GM18909 (cell line): ENCODE data around the gene CDK14.
A peak's percentile ranks its signal among the peaks of the same experiment; 100 is the strongest.
"Not testable (repeated sequence)": the region's sequence is repeated elsewhere in the genome, so short reads cannot be mapped to it uniquely, and the experiment has no call there.

ENCODE experiments used
- ATAC-seq: cut with Tn5 transposase; IDR thresholded peaks from one replicate; pipeline ENCODE4 v1.9.1; 2021; ENCODE audit warnings: mild to moderate bottlenecking; ENCODE audit not compliant: unreplicated experiment, poor library complexity

Gene CDK14

DNA sequence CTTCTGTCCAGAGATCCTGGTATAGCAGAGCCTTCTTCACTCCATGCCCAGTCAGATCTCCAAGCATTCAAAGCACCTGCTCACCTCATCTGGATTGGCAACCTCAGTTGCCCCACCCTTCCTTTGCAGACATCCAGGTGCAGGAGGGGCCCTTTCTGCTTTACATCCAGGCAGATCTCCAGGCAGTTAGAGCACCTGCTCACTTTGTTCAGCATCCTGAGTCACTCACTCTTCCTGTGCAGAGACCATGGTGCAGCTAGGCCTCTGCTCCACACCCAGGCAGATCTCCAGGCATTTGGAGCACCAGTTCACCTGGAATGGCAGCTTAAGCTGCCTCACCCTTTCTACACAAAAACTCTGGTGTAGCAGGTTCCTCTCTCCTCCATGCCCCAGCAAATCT is 153.1 kb downstream of the CDK14 start:
- no peak for ATAC-seq

DNA sequence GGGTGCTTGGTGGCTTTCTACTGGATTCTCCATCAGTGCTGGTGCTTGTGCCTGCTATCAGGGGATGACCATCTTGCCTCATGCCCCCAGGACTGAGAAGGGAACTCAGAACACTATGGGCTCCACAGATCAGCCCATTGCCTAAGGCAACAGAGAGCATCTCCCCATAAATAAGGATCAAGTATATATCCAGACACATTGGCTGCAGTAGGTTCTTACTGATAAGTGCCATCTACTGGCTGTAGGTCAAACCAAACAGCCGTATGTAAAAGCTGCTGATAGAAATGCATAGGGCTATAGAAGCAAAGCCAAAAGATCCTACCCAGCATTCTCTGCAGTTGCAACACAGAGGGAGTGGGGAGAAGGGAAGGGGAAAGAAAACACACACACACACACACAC is 153.7 kb downstream of the CDK14 start:
- ATAC-seq, result peak; percentile 84

DNA sequence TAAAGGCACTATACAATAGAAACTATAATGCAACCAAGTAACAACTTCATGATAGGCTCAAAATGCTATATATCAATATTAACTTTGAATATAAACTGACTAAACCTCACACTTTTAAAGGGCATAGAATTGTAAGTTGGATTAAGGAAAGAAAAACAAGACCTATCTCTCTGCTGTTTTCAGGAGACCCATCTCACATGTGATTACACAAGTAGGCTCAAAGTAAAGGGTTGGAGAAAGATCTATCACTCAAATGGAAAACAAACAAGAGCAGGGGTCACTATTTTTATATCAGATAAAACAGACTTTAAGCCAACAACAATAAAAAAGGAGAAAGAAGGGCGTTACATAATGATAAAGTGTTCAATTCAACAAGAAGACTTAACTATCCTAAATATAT is 155.5 kb downstream of the CDK14 start:
- no peak for ATAC-seq

DNA sequence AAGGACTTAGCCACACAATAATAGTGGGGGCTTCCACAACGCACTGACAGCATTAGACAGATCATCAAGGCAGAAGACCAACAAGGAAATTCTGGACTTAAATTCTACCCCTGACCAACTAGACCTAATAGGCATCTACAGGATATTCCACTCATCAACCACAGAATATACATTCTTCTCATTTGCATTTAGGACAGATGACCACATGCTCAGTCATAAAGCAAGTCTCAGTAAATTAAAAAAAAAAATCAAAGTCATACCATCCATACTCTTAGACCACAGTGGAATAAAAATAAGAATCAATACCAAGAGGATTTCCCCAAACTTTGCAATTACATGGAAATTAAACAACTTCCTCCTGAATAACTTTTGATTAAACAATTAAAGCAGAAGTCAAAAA is 155.9 kb downstream of the CDK14 start:
- ATAC-seq, result no peak

DNA sequence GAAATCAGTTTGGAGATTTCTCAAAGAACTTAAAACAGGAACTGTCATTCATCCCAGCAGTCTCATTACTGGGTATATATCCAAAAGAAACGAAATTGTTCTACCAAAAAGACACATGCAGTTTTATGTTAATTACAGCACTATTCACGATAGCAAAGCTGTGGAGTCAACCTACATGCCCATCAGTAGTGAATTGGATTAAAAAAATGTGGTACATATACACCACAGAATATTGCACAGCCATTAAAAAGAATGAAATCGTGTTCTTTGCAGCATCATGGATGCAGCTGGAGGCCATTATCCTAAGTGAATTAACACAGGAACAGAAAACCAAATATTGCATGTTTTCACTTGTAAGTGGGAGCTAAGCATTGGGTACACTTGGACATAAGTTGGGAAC is 158.9 kb downstream of the CDK14 start:
- no peak for ATAC-seq

DNA sequence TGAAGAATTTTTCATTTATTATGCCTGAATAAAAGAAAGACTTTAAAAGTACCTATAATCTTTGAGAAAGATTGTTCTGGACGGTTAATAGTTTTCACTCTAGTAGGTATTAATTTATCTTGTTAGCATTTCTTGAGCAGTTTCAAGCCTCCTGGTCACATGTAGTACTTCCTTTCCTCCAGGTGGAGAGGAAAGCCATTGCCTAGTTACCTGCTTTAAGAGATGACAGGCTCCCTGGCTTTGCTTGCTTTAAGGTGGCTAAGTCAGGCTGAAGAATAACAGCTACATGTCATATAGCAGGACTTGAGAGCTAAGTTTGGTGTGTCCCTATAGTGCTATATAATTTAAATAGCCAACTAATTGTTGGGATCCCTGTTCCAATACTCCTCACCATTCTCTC is 160.2 kb downstream of the CDK14 start:
- ATAC-seq, result no peak

DNA sequence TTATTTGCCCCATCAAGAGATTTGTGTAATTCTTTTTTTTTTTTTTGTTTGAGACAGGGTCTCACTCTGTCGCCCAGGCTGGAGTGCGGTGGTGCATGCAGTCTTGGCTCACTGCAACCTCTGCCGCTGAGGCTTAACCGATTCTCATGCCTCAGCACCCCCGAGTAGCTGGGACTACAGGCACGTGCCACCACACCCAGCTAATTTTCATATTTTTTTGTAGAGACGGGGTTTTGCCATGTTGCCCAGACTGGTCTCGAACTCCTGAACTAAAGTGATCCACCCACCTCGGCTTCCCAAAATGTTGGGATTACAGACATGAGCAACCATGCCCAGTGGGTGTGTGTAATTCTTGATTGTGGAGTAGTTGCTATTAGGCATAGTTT is 161.4 kb downstream of the CDK14 start:
- peak; percentile 91 for ATAC-seq

DNA sequence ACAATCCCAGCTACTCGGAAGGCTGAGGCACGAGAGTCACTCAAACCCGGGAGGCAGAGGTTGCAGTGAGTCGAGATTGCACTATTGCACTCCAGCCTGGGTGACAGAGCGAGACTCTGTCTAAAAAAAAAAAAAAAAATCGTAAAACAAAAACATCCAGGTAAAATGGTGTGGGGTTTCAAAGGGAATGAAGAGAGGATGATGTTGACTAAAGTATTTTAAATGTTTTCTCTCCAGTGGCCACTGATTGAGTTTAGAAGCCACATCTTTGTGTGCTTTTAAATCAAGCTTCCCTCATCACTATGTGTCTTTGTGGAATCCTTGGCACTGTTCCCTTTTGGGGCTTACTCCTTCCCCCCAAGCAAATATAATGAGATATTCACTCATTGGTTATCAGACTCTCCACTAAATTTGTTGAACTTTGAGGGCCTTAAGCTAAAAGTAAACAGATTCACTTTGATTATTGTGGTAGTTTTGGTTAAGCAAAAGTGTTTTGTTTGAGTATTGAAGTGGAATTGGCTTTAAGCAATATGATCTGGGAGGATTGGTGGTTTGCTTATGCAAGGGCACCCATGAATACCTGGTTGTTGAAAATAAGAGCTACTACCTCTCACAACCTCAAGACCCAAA is 162.9 kb downstream of the CDK14 start:
- no peak for ATAC-seq

DNA sequence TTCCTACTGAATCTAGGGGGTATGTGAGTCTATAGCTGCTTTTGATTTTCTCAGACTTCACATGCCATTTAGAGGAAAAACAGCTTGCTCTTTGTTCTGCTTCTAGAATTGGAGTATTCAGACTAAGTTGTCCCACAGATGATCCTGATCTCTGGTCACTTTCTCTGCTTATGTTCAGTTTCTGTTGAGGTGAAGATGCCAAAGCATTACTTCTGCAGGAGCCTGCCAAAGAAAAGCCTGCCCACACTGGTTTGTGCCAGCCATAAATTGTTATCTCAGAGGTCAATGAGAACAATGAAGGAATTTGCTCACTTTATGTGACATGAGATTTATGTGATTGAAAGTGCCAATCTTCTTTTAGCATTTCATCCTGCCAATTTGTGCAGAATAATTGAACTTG is 163.6 kb downstream of the CDK14 start:
- no peak for ATAC-seq

DNA sequence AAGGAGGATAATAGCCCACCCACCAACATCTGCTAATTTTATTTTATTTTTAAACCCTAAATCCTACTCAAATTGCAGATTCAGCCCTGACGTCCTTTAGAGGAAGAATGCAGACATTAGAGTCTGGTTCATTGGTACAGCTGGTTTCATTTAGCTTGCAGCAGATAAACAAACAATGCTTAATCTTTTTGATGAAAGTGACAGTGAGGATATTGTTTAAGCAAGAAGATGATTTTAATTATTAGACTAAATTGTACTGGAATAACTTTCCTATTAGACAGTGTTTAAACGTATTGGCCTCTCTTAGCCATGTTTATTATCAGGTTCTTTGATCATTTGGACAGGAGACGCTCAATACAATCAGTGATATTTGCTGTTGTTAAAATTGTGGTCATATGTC is 164.8 kb downstream of the CDK14 start:
- ATAC-seq, result no peak

DNA sequence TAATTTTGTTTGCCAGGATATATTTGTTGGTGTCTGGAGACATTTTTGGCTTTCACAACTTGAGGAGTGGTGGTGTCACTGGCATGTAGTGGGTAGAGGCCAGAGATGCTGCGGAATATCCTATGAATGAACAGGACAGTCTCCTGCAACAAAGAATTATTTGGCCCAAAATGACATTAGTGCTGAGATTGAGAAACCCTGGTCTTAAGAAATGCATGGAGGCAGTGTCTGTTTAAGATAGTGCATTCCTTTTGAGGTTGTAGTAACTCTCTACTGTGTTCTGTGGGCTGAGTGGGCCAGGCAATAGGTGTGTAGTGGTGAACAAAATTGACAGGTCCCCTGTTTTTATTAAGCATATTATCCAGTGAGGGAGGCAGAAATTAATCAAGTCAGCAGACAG is 165.5 kb downstream of the CDK14 start:
- ATAC-seq, result no peak

DNA sequence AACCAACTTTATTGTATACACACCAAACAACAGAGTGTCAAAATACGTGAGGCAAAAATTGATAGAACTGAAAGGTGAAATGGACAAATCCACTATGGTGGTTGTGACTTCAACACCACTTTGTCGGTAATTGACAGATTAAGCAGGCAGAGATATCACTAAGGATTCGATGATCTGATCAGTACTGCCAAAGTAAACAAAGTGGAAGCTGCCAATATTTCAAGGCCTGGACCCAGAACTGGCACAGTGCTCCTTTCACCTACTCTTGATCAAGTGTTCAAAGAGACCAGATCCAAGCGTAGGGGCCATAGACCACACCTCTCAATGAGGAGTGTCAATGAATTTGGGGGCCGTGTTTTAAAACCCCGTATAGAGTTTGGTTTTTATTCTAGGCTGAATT is 167.0 kb downstream of the CDK14 start:
- no peak for ATAC-seq

DNA sequence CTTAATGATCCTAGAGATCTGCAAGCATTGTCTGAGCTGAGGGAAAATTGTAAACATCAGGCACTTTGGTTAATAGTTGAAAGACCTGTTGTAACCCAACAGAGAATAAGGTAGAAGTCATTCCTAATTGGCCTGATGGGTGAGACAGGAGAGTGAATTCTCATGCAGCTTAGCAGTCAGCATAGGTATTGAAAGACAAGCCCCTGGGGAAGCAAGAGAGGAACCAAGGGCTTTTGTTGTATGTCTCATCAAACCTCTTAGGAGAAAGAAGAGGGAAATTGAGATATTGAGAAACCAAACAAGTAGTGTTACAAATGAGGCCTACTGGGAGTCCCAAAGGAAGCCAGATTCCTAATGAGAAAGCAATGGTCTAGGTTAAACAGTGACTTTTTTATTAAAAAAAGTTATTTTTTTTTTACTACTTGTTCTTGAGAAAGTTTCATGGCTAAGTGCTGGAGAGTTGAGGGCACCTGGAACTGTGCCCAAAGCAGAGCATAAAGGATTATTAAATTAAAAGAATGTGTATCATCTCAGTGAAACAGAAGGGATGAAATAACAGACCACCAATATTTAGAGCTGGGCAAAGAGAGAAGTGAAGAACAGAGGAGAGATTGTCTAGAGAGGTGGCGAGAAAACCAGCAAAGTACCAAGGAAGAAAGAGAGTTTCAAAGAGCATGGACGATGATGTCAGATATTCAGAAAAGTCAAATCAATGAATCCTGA is 168.9 kb downstream of the CDK14 start:
- ATAC-seq, result no peak

DNA sequence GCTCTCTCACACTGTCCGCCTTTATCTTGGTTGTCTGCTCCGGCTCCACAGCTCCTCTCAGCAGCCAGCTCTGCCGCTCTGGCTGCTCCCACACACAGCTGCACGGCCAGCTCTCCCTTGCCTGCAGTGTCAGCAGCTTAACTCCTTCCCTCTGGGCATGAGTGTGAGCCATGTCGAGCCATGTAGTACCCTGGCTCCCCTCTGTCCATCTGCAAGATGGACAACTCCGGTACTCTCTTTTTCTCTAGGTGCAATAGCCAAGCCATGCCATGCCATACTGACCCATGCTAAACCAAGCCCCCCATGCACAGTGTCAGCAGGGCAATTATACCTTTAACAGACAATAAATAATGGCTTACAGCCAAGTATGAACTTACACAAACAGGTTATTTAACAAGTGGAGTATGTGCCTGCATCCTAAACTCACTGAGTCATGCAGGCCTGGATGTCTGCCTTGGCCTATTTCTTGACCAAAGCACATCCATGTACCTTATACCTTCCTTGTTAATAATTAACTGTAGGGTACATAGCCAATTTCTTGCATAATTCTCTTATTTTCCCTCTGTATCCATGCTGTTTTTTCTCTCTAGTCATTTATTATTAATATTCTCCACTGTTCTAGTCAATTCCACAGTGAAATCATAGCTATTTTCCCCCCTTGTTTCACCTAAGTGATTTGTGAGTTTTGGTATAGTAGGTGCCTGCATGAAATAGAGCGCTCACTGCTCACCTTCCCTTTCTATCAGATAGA is 170.9 kb downstream of the CDK14 start:
- ATAC-seq, result no peak

DNA sequence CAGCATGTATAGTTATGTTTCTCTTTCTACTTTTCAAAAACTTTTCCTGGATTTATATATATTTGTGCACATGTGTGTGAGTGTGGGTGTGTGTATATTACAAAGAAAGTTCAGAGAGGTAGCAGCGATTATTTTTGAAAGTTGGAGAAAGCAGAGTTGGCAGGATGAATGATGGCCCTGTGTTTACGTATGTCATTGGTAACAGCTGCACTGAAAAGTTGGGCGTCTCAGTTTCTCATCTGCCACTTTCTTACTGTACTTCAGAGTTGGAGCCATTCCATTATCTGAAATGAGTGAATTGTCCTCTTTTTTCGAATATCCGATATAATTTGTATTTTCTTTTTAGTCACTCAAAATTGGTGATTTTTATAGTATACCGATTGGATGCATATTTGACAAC is 172.2 kb downstream of the CDK14 start:
- no peak for ATAC-seq

DNA sequence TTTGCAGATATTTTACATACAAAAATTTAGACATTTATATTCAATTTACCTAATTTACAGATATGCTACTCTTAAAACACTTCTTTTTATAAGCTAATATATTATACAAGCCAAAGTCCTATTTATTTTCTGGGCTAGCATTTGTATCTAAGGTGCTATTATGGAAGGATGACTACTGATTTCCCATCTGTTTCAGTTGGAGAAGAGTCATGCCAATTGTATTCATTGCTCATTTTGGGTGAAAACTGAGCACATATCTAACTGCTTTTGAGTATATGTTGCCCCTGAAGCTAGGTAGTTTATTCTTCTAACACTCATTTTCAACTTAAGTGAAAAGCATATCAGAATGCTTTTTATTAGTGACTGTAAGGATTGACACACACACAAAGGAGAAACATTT is 172.9 kb downstream of the CDK14 start:
- ATAC-seq, result no peak

DNA sequence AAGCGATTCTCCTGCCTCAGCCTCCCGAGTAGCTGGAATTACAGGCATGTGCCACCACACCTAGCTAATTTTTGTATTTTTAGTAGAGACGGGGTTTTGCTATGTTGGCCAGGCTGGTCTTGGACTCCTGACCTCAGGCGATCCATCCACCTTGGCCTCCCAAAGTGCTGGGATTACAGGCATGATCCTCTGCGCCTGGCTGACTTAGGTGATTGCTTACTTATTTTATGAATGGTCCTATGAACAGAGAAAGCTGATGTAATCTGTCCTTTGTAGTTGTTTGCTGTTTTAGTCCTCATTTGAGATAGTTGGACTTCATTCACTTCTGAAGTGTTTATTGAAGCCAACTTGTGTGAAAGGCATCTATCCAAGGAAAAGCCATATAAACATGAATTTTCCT is 173.4 kb downstream of the CDK14 start:
- ATAC-seq, result not testable (repeated sequence)

DNA sequence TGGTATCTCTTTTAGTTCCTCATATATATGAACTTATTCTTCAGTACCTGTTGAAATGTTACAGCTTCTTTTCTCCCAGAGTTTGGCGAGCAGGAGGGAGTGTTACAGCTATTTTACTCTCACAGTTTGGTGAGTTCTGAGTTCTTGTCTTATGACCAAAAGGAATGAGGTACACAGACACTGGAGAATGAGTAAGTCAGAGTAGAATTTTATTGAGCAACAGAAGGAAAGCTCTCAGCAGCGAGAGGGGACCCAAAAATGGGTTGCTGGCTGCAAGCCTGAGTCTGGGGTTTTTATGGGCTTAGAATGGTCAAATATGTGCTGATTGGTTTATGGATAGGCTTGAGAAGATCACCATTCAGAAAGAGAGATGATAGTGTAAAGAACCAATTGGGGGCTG is 175.2 kb downstream of the CDK14 start:
- ATAC-seq, result no peak

DNA sequence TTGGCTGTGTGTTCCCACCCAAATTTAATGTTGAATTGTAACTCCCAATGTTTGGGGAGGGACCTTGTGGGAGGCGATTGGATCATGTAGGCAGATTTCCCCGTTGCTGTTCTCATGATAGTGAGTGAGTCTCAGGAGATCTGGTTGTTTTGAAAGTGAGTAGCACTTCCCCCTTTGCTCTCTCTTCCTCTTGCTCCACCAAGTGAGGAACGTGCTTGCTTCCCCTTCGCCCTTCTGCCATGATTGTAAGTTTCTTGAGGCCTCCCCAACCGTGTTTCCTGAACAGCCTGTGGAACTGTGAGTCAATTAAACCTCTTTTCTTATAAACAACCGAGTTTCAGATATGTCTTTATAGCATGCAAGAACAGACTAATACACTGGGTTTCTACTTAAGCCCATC is 176.3 kb downstream of the CDK14 start:
- no peak for ATAC-seq

DNA sequence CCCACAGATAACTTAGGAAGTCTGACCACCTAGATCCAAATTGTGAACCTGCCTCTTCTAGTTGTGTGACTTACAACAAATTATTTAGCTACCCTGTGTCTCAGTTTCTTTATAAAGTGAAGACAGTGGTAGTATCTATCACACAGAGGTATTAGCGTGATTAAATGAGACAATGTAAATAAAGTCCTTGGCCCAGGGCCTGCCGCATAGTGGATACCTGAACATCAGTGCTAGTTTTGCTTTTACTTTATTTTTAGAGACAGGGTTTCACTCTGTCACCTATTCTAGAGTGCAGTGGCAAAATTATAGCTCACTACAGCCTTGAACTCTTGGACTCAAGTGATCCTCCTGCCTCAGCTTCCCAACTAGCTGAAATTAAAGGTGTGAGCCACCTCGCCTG is 177.1 kb downstream of the CDK14 start:
- no peak for ATAC-seq

DNA sequence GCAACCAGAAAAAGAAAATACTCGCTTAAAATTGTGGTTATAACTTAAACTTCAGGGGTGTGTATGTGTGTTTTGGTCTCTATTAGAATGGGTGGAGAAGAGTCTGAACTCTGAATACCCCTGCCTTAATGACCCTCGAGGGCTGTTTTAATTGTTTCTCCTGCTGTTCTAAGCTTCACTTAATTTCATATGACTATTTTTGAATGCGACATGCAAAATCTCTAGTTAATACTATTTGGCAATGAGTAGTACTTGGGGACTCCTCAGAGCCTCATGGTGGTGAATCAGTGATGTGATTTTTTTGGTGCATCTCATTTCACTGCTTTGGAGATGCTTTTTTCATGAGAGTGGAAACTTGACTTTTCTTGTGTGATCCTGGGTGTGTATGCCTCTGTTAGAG is 178.6 kb downstream of the CDK14 start:
- no peak for ATAC-seq
